ENCODE data around the gene MICAL2. TPM values are rescaled to one million over a fixed set of nuclear protein-coding genes. Genes with fewer than 3 reads are reported as not detected.

MICAL2 gene
- total RNA-seq, 1 experiment from 2014 or later, result 59.8 TPM

DNA sequence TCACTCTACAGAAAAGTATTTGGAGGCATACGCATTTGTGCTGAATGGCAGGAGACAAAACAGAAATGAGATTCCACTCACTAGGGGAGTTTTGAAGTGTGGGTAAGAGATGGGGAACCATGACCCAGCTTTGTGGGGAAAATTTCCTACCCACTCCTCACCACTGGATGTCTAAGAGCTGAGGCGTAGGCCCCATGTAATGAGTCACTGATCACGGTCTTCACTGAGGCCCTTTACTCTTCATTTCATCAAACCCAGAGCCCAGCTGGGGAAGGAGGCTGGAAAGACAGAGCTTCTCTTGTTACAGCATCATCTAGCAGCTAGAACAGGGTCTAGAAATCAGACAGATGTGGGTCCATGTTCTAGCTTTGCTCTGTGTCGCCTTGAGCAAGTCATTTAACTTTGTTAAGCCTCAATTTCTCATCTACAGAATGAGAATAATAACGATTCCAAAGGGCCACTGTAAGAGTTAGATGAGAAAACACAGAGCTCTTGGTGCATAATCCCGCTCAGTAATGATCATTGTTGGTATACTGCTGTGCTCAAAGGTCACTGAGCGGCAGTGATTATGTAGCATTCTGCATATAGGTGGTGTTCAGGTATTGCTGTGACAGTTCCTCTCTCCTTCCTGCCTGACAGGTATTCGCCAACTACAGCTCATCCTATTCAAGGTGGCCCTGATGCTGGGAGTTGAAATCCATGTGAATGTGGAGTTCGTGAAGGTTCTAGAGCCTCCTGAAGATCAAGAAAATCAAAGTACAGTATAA is 97.2 kb downstream of the MICAL2 start:
- Histone ChIP-seq H3K36me3 (peaks cover 63% of the 10 kb centered on the region), H3K27me3 (replicated peaks) (no peaks in the 10 kb centered on the region), H3K4me3 (no peak overlapping the region), H3K4me1 (replicated peaks) (peaks cover 18% of the 10 kb centered on the region), H3K9me3 (replicated peaks) (no peaks in the 10 kb centered on the region), H3K27ac (0 out of 2 replicates have a peak overlapping the region, but pooled peaks have one; percentile 11)
- no peak for DNase-seq (ENCODE audit: low read depth in 1 of 2, low spot score in 2 of 2)

DNA sequence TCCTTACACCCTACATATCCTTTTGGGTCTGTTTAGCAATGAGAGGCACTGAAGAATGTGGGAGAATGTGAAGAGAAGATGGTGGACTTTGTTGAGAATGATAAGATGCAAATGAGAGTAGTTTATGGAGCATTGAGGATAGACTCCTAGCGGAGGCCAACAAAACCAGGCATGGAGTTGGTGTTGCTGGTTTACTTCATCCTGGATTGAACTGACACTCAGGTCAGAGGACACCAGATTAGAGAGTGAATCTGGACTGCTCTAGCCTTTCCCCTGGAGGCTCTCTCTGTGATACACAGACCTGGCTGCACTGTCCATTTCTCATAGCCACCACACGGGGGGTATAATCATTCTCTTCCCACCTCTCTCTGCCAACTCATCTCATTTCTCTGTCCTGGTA is 98.7 kb downstream of the MICAL2 start:
- Histone ChIP-seq H3K27ac (no peak overlapping the region), H3K36me3 (peaks cover 71% of the 10 kb centered on the region)

DNA sequence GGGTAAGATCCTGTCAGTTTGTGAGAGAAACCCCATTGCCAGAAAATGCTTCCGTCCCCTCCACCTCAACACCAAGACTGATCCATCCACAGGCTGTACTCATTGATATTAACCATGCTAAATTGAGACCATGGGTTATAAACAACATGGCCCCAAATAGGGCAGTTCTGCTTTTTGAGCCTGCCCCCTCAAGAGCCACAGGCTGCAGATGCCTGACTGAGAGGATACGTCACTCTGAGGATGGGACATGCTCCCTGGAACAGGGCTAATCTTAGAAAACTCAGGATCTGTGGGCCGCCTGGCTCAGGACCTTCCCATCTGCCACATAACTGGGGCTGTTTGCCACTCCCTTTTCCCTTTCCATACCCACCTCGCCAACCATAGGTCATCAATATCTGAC is 99.8 kb downstream of the MICAL2 start:
- Histone ChIP-seq H3K36me3 (peaks cover 73% of the 10 kb centered on the region), H3K27ac (no peak overlapping the region), H3K9me3 (replicated peaks) (no peaks in the 10 kb centered on the region), H3K4me3 (no peak overlapping the region), H3K4me1 (replicated peaks) (peaks cover 24% of the 10 kb centered on the region), H3K27me3 (replicated peaks) (no peaks in the 10 kb centered on the region)
- DNase-seq (ENCODE audit: low read depth in 1 of 2, low spot score in 2 of 2), result no peak

More for the DNA sequence above, 98.7 kb downstream of the MICAL2 start:
- Histone ChIP-seq H3K27me3 (replicated peaks) (no peaks in the 10 kb centered on the region), H3K9me3 (replicated peaks) (no peaks in the 10 kb centered on the region), H3K4me3 (no peak overlapping the region), H3K4me1 (replicated peaks) (peaks cover 21% of the 10 kb centered on the region)
- DNase-seq (ENCODE audit: low read depth in 1 of 2, low spot score in 2 of 2), result no peak

DNA sequence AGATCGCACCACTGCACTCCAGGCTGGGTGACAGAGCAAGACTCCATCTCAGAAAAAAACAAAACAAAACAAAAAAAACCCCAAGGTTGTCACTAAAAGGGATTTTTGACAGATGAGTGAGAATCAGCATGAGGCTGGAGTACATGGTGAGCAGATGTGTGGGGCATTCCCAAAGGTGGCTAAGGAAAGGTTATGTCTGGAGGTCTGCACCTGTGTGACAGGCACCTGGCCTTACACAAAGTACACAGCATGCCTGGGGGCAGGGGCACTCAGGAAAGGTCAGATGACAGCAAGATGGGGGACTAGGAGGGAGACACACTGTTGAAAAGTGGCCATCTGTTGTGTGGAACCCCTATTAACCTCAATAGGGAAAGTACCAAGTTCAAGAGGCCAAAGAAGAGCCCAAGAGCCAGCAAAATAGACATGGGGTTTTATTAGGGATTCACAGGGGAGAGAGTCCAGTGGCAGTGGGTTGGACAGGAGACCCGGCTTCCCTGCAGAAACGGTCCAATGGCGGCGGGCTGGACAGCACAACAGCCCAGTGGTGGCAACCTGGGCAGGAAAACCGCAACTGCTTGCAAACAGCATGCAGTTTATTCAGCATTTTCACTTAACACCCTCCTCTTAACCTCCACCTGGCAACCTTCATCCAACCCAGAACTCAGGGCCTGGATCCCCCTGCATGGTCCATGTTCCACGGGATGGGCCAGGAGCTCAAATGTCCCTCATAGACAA is 101.1 kb downstream of the MICAL2 start:
- Histone ChIP-seq H3K27ac (no peak overlapping the region), H3K4me3 (no peak overlapping the region), H3K27me3 (replicated peaks) (no peaks in the 10 kb centered on the region), H3K4me1 (replicated peaks) (peaks cover 24% of the 10 kb centered on the region), H3K36me3 (peaks cover 76% of the 10 kb centered on the region), H3K9me3 (replicated peaks) (no peaks in the 10 kb centered on the region)
- DNase-seq (ENCODE audit: low read depth in 1 of 2, low spot score in 2 of 2), result no peak

DNA sequence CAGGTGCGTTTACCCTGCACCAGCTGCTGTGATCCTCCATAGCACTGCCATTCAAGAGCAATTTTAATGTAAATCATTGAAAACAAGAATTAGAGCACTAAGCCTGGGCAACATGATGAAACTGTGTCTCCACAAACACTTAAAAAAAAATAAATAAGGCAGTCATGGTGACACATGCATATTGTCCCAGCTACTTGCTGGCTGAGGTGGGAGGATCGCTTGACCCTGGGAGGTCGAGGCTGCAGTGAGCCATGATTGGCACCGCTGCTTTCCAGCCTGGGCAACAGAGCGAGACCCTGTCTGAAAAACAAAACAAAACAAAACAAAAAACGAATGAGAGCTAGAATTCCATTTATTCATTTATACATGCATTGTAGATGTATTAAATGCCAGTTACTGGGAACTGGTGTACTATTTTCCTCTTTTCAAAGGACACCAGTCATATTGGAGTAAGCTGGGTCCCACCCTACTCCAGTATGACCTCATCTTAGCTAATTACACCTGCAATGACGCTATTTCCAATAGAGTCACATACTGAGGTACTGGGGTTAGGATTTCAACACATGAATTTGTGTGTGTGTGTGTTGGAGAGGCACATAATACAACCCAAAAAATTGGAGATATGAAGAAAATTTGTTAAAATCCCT is 101.9 kb downstream of the MICAL2 start:
- H3K36me3 ChIP-seq, result peaks cover 82% of the 10 kb centered on the region
- no peak overlapping the region for H3K27ac ChIP-seq
- no peak overlapping the region for H3K4me3 ChIP-seq
- peaks cover 21% of the 10 kb centered on the region for H3K4me1 ChIP-seq (replicated peaks)
- no peaks in the 10 kb centered on the region for H3K27me3 ChIP-seq (replicated peaks)
- H3K9me3 ChIP-seq (replicated peaks), result no peaks in the 10 kb centered on the region
- DNase-seq (ENCODE audit: low read depth in 1 of 2, low spot score in 2 of 2), result no peak

DNA sequence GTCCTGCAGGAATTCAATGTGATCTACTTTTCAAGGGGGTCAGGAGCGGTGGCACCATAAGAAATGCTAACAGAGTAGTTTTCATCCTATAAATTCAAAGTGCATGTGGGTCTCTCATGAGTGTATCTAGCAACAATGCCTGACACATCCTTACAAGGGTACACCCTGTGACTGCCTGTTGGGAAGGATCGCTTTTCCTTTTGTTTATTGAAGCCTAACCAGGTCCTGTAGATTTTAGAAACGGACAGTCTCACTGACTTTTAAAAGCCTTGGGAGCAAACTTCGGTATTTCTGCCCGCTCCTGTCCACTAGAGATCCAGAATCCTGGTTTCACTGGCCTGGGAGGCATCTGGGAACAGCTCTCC is 102.4 kb downstream of the MICAL2 start:
- no peak overlapping the region for H3K4me3 ChIP-seq
- H3K4me1 ChIP-seq (replicated peaks), result peaks cover 16% of the 10 kb centered on the region
- no peak overlapping the region for H3K27ac ChIP-seq
- H3K36me3 ChIP-seq, result peaks cover 81% of the 10 kb centered on the region
- no peak for DNase-seq (ENCODE audit: low read depth in 1 of 2, low spot score in 2 of 2)
- no peaks in the 10 kb centered on the region for H3K27me3 ChIP-seq (replicated peaks)
- H3K9me3 ChIP-seq (replicated peaks), result no peaks in the 10 kb centered on the region

DNA sequence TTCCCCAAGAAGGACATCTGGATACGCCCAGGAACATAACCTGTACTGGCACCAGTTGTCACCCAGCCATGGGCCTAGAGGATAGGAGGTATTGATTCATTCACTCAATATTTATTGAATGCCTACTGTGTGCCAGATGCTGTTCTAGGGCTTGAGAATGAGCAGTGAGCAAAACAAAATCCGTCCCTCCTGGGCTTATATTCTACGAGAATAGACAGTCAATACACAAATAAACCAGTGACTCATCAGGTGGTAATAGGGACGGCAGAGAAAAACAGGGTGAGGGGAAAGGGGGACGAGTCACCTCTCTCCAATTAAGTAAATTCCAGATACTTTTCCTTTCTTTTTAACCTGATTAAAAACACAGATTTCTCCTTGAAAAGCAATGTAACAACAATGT is 103.5 kb downstream of the MICAL2 start:
- Histone ChIP-seq H3K27ac (no peak overlapping the region), H3K27me3 (replicated peaks) (no peaks in the 10 kb centered on the region), H3K4me1 (replicated peaks) (peaks cover 16% of the 10 kb centered on the region), H3K4me3 (no peak overlapping the region), H3K36me3 (peaks cover 81% of the 10 kb centered on the region), H3K9me3 (replicated peaks) (no peaks in the 10 kb centered on the region)
- DNase-seq (ENCODE audit: low read depth in 1 of 2, low spot score in 2 of 2), result peak in 1 of 2 experiments; percentile 18

DNA sequence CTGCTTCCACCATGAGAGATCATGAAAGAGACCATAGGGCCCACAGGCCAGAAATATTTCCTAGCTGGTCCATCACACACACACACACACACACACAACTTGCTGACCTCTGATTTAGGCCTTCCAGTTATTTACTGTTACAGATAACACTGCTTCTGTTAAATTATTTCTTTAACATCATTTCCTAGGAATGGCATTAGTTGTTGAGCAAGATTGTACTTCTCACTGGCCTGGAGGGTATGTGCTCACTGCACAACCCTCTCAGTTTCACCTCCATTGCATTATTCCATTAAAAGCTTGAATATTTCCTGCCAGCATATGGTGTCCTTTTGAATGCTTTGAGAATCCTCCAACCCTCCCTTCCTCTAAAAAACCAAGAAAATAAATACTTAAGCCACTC is 104.4 kb downstream of the MICAL2 start:
- peaks cover 74% of the 10 kb centered on the region for H3K36me3 ChIP-seq
- DNase-seq (ENCODE audit: low read depth in 1 of 2, low spot score in 2 of 2), result no peak
- H3K27me3 ChIP-seq (replicated peaks), result no peaks in the 10 kb centered on the region
- no peak overlapping the region for H3K27ac ChIP-seq
- H3K9me3 ChIP-seq (replicated peaks), result no peaks in the 10 kb centered on the region
- H3K4me3 ChIP-seq, result no peak overlapping the region
- peaks cover 16% of the 10 kb centered on the region for H3K4me1 ChIP-seq (replicated peaks)

DNA sequence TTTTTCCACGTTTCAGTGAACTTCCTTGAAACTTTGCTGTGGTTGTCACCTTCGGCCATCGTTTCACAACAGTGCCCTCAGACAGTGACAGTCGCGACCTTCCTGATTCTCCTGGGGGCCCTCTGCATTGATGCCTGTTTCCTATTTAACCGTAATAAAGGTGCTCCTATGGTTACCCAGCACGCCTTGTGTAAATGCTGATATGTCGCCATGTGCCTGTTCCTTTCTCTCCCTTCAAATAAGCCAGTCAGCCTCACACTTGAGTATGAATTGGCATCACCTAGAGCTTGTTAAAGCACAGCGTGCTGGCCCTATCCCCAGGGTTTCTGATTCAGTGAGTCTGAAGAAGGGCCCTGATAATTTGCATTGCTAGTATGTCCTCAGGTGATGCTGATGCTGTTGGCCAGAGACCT is 104.8 kb downstream of the MICAL2 start:
- Histone ChIP-seq H3K9me3 (replicated peaks) (no peaks in the 10 kb centered on the region), H3K27me3 (replicated peaks) (no peaks in the 10 kb centered on the region), H3K36me3 (peaks cover 70% of the 10 kb centered on the region), H3K27ac (no peak overlapping the region), H3K4me3 (no peak overlapping the region), H3K4me1 (replicated peaks) (peaks cover 16% of the 10 kb centered on the region)
- no peak for DNase-seq (ENCODE audit: low read depth in 1 of 2, low spot score in 2 of 2)

DNA sequence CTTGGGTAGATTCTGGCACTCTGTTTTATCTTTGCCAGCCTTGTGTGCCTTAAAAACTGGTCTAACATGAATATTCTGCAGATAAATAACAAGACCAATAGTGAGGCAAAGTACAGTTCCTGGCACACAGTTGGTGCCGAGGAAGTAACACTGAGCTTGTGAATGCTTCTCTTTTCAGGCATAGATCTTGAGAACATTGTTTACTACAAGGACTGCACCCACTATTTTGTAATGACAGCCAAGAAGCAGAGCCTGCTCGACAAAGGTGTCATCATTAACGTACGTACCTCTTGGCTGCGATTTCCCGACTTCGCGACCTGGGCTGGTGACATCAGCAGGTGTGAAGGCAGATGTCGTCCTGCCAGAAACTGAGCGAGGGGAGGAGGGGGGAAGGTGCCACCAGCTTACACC is 105.7 kb downstream of the MICAL2 start:
- no peak for DNase-seq (ENCODE audit: low read depth in 1 of 2, low spot score in 2 of 2)
- Histone ChIP-seq H3K4me1 (replicated peaks) (peaks cover 16% of the 10 kb centered on the region), H3K4me3 (no peak overlapping the region), H3K36me3 (peaks cover 69% of the 10 kb centered on the region), H3K27ac (no peak overlapping the region), H3K27me3 (replicated peaks) (no peaks in the 10 kb centered on the region), H3K9me3 (replicated peaks) (no peaks in the 10 kb centered on the region)

DNA sequence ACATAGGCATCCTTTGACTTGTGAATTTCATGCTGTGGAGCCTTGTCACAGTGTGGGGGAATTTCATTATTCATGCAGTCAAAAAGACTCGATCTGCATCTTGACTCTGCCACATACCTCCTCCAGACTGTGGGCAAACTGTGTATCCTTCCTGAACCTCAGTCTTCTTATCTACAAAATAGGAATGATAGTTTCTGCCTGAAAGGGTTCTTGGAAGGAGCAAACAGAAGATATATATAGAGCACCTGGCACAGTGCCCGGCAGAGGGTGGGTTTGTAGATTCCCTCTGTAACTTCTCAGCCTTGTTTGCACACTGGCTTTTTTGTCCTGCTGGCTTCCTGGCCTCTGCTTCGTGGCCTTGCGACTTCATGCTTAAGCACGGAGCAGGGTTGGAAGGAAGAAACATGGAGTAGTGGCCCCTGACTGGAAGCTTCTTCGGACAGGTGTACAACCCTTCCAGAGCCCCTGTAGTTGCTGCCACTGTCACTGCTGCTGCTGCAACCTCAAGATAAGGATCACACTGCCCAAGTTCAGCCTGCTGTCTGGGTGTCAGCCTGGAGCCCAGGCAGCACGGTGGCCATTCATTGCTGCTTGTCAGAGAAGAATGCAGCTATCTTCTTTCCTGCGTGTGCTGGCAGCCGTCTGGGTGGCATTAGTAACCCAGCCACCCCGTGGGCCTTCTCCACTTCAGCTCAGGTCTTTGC is 106.4 kb downstream of the MICAL2 start:
- Histone ChIP-seq H3K36me3 (peaks cover 75% of the 10 kb centered on the region), H3K27me3 (replicated peaks) (no peaks in the 10 kb centered on the region), H3K9me3 (replicated peaks) (no peaks in the 10 kb centered on the region), H3K4me1 (replicated peaks) (peaks cover 16% of the 10 kb centered on the region), H3K27ac (no peak overlapping the region), H3K4me3 (no peak overlapping the region)
- DNase-seq (ENCODE audit: low read depth in 1 of 2, low spot score in 2 of 2), result no peak

DNA sequence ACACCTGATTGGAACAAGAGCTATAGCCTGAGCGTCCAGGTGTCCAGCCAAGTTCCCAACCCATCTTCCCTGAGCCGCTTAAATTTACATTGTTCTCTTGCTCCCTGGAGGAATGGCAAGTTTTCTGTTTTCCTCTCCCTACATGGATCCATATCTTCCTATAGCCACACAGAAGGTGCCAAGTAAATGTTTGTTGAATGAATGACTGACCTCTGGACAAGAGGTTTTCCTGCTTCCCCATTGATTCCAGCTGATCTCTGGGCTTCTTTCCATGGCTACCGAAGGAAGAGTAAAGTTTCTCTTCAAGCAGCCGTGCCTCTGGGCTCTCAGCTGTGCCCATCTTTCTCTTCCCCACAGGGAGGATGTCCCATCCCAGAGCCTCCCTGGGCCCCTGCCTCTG is 107.5 kb downstream of the MICAL2 start:
- H3K4me1 ChIP-seq (replicated peaks), result peaks cover 16% of the 10 kb centered on the region
- H3K36me3 ChIP-seq, result peaks cover 77% of the 10 kb centered on the region
- H3K9me3 ChIP-seq (replicated peaks), result no peaks in the 10 kb centered on the region
- no peaks in the 10 kb centered on the region for H3K27me3 ChIP-seq (replicated peaks)
- H3K4me3 ChIP-seq, result no peak overlapping the region
- DNase-seq (ENCODE audit: low read depth in 1 of 2, low spot score in 2 of 2), result no peak
- H3K27ac ChIP-seq, result no peak overlapping the region

DNA sequence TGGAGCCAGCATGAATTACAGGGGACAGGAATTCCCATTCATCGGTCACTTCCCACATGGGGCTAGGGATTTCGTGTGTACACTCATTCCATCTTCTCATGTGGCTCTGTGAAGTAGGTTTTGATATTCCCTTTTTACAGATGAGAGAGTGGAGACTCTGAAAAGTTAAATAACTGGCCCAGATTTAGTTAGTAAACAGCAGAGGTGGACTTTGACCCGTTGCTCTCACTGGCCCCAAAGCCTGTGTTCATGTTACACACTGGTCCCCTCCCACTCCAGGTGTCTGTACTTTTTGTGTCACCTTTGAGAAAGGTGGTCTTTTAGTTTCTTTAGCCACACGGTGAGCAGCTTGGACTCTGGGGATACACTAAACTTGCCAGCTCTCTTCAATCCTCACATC is 108.5 kb downstream of the MICAL2 start:
- H3K27me3 ChIP-seq (replicated peaks), result no peaks in the 10 kb centered on the region
- DNase-seq (ENCODE audit: low read depth in 1 of 2, low spot score in 2 of 2), result no peak
- H3K4me3 ChIP-seq, result no peak overlapping the region
- no peaks in the 10 kb centered on the region for H3K9me3 ChIP-seq (replicated peaks)
- peaks cover 18% of the 10 kb centered on the region for H3K4me1 ChIP-seq (replicated peaks)
- H3K27ac ChIP-seq, result no peak overlapping the region
- H3K36me3 ChIP-seq, result peaks cover 75% of the 10 kb centered on the region
